CD4-positive, alpha-beta T cell treated with Interleukin-6 for 4 hours (primary cell): ENCODE data around the gene CCR5AS.

ENCODE experiments used
- DNase-seq: peaks from one replicate; pipeline ENCODE4 v3.0.0-alpha.2; 2020; ENCODE audit warnings: mixed read lengths

The CCR5AS gene

GRCh38 chr3:46374755-46375154, 32.1 kb downstream of the CCR5AS start:
- no peak for DNase-seq

- no peak for DNase-seq
Observed at GRCh38 chr3:46372492-46373359, 34.1 kb downstream of the CCR5AS start.

GRCh38 chr3:46371519-46372340, 35.1 kb downstream of the CCR5AS start:
- no peak for DNase-seq

- DNase-seq, result peak; percentile 51
Observed at GRCh38 chr3:46370839-46371518, 35.9 kb downstream of the CCR5AS start, which contains the start of gene CCR5. Gene CCR5, plus strand, starts transcription at chr3:46370946. Its CDS starts 1,957 bp downstream, at chr3:46372903.

GRCh38 chr3:46369675-46370132, 37.2 kb downstream of the CCR5AS start:
- DNase-seq, result no peak

- no peak for DNase-seq
Observed at GRCh38 chr3:46369151-46369550, 37.7 kb downstream of the CCR5AS start.

GRCh38 chr3:46368569-46368968, 38.3 kb downstream of the CCR5AS start:
- peak; percentile 76 for DNase-seq

GRCh38 chr3:46367811-46368210, 39.1 kb downstream of the CCR5AS start:
- DNase-seq, result no peak

- no peak for DNase-seq
Observed at GRCh38 chr3:46365737-46366524, 40.9 kb downstream of the CCR5AS start.

GRCh38 chr3:46365041-46365440, 41.8 kb downstream of the CCR5AS start:
- no peak for DNase-seq

GRCh38 chr3:46361408-46362283, 45.2 kb downstream of the CCR5AS start:
- DNase-seq, result peak; percentile 25

GRCh38 chr3:46360907-46361306, 46.0 kb downstream of the CCR5AS start:
- DNase-seq, result no peak

- peak; percentile 36 for DNase-seq
Observed at GRCh38 chr3:46359733-46360493, 47.0 kb downstream of the CCR5AS start.

GRCh38 chr3:46358466-46358865, 48.4 kb downstream of the CCR5AS start:
- DNase-seq, result no peak

GRCh38 chr3:46356909-46357308, 50.0 kb downstream of the CCR5AS start:
- DNase-seq, result no peak

- DNase-seq, result no peak
Observed at GRCh38 chr3:46356276-46356675, 50.6 kb downstream of the CCR5AS start.

GRCh38 chr3:46354984-46355383, 51.9 kb downstream of the CCR5AS start:
- no peak for DNase-seq

GRCh38 chr3:46354478-46354877, 52.4 kb downstream of the CCR5AS start:
- no peak for DNase-seq

- no peak for DNase-seq
Observed at GRCh38 chr3:46353647-46354410, 53.0 kb downstream of the CCR5AS start, which contains the start of gene CCR2. Gene CCR2, plus strand, starts transcription at chr3:46354111. Its CDS starts 3,417 bp downstream, at chr3:46357528.
